Neural cell (in vitro differentiated cells): ENCODE measurements around the gene FOXI1.

Experiments
- EP300 ChIP-seq: fragments of 450-650 bp; conservative IDR thresholded peaks from 2 replicates; pipeline ENCODE4 v1.6.1; 2014; ENCODE audit warnings: antibody characterized with exemption, mild to moderate bottlenecking, moderate library complexity; ENCODE audit not compliant: poor library complexity, severe bottlenecking
- EZH2 ChIP-seq: fragments of 200-600, 300-800 bp; shearing (Covaris generic), sonication (generic); IDR thresholded peaks from 2 replicates; pipeline ENCODE4 v1.6.1; 2014; ENCODE audit warnings: antibody characterized with exemption, low read length, borderline replicate concordance, mild to moderate bottlenecking; ENCODE audit not compliant: insufficient read depth, poor library complexity, severe bottlenecking
- MXI1 ChIP-seq: fragments of 450-650 bp; conservative IDR thresholded peaks from 2 replicates; pipeline ENCODE4 v1.6.1; 2014; ENCODE audit warnings: antibody characterized with exemption, mild to moderate bottlenecking; ENCODE audit not compliant: poor library complexity, severe bottlenecking
- POLR2AphosphoS5 ChIP-seq: IDR thresholded peaks from 2 replicates; pipeline ENCODE4 v1.6.1; 2012
- RAD21 ChIP-seq: fragments of 450-650 bp; conservative IDR thresholded peaks from 2 replicates; pipeline ENCODE4 v1.6.1; 2014; ENCODE audit warnings: antibody characterized with exemption, mild to moderate bottlenecking, moderate library complexity
- REST ChIP-seq: IDR thresholded peaks from 2 replicates; pipeline ENCODE4 v1.6.1; 2012; ENCODE audit warnings: borderline replicate concordance
- SMC3 ChIP-seq: fragments of 450-650 bp; conservative IDR thresholded peaks from 2 replicates; pipeline ENCODE4 v1.6.1; 2014; ENCODE audit warnings: antibody characterized with exemption, mild to moderate bottlenecking, moderate library complexity; ENCODE audit not compliant: poor library complexity
- TF ChIP-seq, protein P1 (sequence below): fragments of 450-650 bp; IDR thresholded peaks from 2 replicates; pipeline ENCODE4 v1.5.1; 2014; ENCODE audit warnings: antibody characterized with exemption, mild to moderate bottlenecking, moderate library complexity; ENCODE audit not compliant: poor library complexity, severe bottlenecking

DNA sequence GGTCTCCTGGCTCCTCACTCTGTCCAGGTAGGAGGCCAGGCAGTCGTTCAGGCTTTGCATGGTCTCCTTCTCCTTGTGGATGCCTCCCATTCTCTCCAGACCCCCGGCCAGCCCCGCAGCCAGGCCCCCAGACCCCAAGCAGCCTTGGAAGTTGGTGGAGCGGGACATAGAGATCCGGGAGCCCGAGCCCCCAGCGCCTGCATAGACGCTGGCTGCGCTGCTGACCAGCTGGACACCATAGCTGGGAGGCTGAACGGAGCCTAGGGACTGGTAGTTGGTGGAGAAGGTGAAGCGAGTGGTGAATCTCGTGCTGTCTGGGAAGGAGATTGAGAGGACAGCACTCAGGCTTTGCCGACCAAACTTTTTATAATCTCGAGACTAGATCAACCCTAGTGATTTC lies 35.9 kb downstream of the FOXI1 start:
- TF ChIP-seq, protein P1, sequence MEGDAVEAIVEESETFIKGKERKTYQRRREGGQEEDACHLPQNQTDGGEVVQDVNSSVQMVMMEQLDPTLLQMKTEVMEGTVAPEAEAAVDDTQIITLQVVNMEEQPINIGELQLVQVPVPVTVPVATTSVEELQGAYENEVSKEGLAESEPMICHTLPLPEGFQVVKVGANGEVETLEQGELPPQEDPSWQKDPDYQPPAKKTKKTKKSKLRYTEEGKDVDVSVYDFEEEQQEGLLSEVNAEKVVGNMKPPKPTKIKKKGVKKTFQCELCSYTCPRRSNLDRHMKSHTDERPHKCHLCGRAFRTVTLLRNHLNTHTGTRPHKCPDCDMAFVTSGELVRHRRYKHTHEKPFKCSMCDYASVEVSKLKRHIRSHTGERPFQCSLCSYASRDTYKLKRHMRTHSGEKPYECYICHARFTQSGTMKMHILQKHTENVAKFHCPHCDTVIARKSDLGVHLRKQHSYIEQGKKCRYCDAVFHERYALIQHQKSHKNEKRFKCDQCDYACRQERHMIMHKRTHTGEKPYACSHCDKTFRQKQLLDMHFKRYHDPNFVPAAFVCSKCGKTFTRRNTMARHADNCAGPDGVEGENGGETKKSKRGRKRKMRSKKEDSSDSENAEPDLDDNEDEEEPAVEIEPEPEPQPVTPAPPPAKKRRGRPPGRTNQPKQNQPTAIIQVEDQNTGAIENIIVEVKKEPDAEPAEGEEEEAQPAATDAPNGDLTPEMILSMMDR, result no peak
- TF ChIP-seq RAD21 (no peak), SMC3 (no peak), REST (no peak), POLR2AphosphoS5 (no peak), EZH2 (no peak), EP300 (no peak), MXI1 (no peak)
